DMS53 (cell line): ENCODE results near the gene MEIKIN.
A peak's percentile ranks its signal among the peaks of the same experiment; 100 is the strongest.
"Not testable (repeated sequence)": the region's sequence is repeated elsewhere in the genome, so short reads cannot be mapped to it uniquely, and the experiment has no call there.

ENCODE experiments used
- DNase-seq: peaks from one replicate; lab custom pipeline; 2025; lab: John Stamatoyannopoulos, UW

The MEIKIN gene

DNA sequence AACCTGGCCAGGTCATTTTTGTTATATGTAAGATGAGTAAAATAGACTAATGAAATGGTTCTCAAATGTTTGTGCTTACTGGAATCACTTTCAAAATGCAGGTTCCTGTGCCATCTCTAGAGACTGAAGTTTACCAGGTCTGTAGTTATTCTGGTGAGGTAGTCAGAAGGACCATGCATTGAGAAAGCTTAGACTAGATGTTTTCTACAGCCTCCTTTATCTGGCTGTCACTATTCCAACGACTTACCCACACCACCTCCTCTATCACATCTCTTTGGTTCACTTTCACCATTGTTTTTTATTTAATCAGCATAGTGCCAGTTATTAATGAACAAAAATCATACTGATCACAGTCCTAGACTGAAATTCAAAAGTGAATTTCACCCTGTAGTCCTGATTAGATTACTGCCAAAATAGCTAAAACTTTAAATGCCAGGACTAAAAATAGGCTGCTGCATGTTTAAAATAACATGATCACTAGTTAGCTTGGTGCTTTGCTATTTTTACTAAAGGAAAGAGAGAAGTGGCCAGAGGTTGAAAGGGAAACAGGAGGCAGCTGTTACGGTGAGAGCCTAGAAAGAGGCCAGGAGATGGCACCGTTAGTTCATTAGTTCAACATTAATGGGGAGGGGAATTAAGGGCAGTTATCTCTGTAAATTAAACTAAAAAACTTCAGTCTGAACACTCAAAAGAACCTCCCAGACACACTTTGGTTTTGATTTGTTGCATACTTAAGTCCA lies 134.8 kb downstream of the MEIKIN start:
- DNase-seq, result peak; percentile 54

DNA sequence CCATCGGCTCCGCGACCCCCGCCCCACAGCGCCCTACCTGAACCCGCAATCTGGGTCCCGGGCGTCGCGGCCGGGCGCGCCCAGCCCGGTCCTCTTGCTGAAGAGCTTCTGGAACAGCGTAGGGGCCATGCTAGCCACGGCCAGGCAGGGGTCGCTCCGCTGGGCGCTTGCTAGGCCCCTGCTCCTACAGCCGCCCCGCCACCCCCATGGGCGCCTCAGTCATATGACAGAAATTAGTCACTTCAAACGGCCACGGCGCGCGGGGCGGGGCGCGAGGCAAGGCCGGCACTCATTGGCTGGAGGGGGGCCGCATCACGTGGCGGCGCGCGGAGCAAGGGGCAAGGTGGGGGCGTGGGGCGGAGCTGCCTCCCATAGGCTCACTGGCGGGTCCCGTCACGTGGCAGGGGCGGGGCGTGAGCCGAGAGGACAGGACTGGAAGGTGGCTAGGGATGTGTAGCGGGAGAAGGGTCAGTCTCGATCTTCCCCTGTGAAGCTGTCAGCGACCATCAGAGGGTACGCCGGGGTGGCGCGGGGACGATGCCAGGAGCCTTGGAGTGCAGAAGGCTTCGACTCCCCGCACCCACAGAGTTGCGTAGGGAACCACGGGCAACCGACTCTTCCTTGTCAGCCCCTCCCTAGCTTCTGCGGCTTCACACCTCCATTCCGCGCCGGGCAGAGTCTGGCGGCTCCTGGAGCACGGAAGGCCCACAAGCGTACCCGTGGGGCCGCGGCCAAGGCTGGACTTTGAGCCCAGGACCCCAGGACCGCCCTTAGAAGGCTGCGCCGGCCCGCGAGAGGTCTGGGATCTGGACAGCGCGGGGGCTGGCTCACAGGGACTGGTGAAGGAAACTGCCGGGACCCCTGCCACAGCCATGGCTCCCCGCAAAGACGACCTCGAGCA lies 148.4 kb downstream of the MEIKIN start, which contains the start of gene FNIP1:
Gene FNIP1 (minus strand): TSS at position 225 of the 901 bp plus-strand sequence. CDS start 96 bp downstream, at position 129.
- DNase-seq, result peak; percentile 99

- DNase-seq, result peak; percentile 85
Observed at GRCh38 chr5:131795879-131796792, 149.3 kb downstream of the MEIKIN start.

DNA sequence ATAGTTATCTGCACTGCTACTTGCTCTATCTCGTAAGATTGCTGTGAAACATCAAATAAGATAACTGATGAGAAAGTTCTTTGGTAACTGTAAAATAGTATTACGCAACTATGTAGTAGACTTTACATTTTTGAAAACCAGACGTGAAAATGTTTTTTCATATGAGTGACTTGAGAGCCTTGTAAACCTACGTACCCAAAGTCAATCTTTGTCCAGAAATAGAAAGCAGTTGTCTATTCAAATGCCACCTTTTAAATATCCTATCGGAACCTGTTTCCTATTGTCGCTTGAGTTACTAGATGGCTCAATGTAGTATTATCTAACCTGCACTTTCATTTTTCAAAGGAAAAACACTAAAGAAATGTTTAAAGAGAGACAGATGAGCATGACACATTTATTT lies 150.2 kb downstream of the MEIKIN start:
- DNase-seq, result no peak

- no peak for DNase-seq
Observed at GRCh38 chr5:131794586-131794985, 150.9 kb downstream of the MEIKIN start.

GRCh38 chr5:131792896-131793295 lies 152.6 kb downstream of the MEIKIN start:
- no peak for DNase-seq

- DNase-seq, result no peak
Observed at GRCh38 chr5:131791866-131792265, 153.6 kb downstream of the MEIKIN start.

GRCh38 chr5:131790550-131790949 lies 154.9 kb downstream of the MEIKIN start:
- DNase-seq, result no peak

GRCh38 chr5:131789765-131790164 lies 155.7 kb downstream of the MEIKIN start:
- DNase-seq, result no peak

- no peak for DNase-seq
Observed at GRCh38 chr5:131787736-131788135, 157.7 kb downstream of the MEIKIN start.

DNA sequence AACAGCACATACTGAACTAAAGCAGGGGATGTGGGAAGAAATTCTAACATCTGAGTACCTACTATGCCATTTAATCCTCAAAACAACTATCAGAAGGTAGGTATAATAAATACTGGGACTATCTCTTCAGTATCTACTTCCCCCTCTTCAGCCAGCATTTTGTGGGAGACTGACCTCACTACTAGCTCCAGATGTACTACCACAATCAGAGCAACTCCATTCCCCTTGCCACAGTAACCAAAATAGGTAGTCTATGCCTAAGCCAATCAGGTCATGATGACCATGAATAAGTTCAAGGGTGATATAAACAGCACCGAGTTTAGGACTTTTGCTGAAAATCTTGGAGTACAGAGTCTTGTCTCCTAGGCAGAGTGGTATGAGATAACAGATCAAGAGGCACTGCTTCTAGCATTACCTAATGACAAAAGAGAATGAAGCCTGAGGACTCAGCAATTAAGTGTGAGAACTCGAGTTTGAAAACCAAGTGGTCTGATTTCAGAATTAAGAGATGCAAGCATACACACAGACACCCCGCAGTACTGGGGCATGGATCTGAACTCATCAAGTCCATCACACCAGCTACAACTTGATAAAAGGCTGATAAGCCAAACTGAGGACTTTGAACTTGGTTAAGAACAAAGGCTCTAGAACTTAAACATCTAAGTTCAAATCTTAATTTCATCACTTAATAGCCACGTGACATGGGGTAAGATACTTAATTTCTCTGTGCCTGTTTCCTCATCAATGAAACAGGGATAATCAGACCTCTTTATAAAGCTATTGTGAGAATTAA lies 158.4 kb downstream of the MEIKIN start:
- DNase-seq, result no peak

DNA sequence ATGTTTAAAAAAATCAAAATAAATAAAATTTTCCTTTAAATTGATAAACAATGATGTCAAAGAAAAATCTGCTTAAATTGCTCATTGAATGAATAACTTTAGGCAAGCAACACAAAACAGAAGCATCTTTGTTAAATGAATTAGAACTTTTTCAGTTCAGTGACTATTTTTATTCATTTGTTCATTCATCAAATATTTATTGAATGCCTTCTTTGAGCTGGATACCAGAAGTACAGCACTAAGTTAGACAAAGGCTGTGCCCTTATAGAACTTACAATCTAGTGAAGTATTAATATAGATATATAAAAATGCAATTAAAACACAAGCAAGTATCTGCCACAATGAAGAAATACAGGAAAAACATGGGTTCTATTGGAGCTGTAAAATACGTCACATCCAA lies 159.4 kb downstream of the MEIKIN start:
- DNase-seq, result no peak

- DNase-seq, result no peak
Observed at GRCh38 chr5:131783874-131784273, 161.6 kb downstream of the MEIKIN start.

- no peak for DNase-seq
Observed at GRCh38 chr5:131783357-131783756, 162.1 kb downstream of the MEIKIN start.

DNA sequence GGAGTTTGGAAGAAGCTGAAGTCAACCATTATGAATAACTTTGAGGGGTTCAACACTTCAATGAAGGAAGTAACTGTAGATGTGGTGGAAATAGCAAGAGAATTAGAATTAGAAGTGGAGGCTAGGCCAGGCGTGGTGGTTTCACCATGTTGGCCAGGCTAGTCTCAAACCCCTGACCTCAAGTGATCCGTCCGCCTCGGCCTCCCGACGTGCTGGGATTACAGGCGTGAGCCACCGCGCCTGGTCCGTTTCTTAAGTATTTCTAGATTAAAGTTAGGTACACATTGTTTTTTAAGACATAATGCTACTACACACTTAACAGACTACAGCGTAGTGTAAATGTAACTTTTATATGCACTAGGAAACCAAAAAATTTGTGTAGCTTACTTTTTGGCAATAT lies 162.7 kb downstream of the MEIKIN start:
- no peak for DNase-seq

DNA sequence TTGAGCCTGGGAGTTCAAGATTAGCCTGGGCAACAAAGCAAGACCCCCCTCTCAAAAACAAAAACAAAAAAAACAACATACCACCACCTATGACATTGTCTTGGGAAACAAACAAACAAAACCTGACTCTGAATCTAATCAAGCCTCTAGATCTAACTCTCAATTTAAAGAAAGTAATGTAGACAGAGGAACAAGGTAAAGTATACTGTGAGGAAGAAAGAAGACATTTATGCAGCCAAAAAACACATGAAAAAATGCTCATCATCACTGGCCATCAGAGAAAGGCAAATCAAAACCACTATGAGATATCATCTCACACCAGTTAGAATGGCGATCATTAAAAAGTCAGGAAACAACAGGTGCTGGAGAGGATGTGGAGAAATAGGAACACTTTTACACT lies 167.3 kb downstream of the MEIKIN start:
- not testable (repeated sequence) for DNase-seq

GRCh38 chr5:131776450-131776849 lies 169.0 kb downstream of the MEIKIN start:
- DNase-seq, result no peak

DNA sequence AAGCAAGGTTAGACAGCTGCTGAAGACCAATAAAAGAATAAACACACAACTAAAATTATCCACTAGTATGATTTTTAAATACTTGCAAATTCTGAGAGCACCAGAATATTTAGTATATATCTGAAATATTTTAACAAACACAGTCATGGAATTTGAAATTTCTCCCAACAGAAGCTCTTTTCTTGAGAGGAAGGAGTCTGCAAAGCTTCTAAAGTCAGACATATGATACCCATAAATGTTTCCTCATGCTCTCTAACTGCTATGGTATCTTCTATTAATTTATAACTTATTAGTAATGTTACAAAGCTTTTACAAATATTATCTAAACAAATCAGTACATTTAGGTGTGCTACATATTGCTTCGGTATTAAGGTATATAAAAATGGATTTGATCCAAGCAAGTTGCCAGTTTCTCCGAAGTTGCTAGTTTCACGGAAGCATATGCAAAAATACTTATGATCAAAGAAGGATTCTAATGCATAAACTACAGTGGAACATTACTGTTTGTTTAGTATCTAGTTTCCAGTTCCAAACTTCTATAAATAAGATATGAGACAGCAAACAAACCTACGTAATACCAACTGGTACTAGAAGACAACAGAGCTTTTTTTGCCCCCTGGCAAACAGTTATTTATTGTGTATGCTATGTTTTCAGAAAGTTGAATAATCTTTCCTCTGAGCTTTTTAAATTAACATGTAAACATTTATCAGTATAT lies 170.7 kb downstream of the MEIKIN start:
- DNase-seq, result peak; percentile 87

GRCh38 chr5:131773805-131774204 lies 171.7 kb downstream of the MEIKIN start:
- no peak for DNase-seq

DNA sequence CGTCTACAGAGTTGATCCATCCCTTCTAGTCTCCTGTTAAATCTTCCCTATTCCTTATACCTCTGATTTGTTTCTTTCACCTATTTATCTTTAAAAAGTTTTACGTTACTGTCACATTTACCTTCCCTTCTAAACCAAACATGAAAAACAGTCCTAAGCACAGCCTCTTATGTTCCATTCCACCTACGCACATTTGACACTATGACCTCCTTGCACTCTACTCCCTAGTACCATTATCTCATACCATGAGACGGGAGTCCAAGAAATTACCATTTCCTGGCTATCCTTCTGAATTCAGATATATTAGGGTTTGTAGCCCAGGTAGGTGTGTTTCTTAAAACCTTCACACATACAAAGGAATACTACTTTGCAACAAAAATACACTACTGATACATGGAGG lies 173.8 kb downstream of the MEIKIN start:
- DNase-seq, result no peak

- no peak for DNase-seq
Observed at GRCh38 chr5:131769961-131770360, 175.5 kb downstream of the MEIKIN start.
